Transverse colon (tissue), 3 donors: Measurements from ENCODE around the gene OR4S1.

ENCODE experiments used
- CTCF ChIP-seq, 5 experiments: fragments of 200-600 bp in 3 of 5; fragments of 450-650 bp in 2 of 5; sonication (generic) in 3 of 5; IDR thresholded peaks; 1 replicate in 2 of 5; 2 replicates in 3 of 5; pipeline ENCODE4 v1.5.1; 2016 to 2017; ENCODE audit warnings: antibody characterized with exemption in 5 of 5, inconsistent platforms in 3 of 5, mild to moderate bottlenecking in 2 of 5, moderate library complexity in 1 of 5
- EP300 ChIP-seq: sonication (generic); formaldehyde crosslinking; IDR thresholded peaks from one replicate; pipeline ENCODE4 v1.6.1; 2017; ENCODE audit warnings: antibody characterized with exemption, low read depth

GRCh38 chr11:48341466-48341865 lies 35.4 kb downstream of the OR4S1 start:
- TF ChIP-seq CTCF (IDR thresholded peaks at IDR 0.05) (no peak), EP300 (no peak)
